GM04504 (cell line): Measurements from ENCODE around the gene DYNLL1.
"Not testable (repeated sequence)": the region's sequence is repeated elsewhere in the genome, so short reads cannot be mapped to it uniquely, and the experiment has no call there.

Experiments used
- DNase-seq: peaks from one replicate; pipeline ENCODE4 v3.0.0-alpha.2; 2012; ENCODE audit warnings: low read depth

DYNLL1 gene

DNA sequence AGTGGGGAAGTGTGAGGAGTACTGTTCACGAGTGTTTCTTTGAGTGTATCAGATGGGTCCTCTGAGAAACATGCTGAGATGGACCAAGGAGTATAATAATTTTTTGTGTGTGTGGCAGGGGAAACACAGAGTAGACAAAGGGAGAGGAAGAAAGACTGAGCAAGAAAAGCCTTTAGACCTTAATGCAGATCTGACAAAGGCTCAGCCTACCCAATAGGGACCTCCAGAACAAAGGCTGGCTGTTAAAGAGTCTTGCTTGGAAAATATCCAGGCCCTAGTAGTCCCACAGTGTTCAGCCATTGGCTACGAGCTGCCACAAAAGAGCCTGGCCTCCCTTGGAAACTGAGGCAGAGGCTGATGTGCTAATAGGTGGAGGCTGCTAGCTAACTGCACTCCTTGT is 19.6 kb downstream of the DYNLL1 start:
- DNase-seq, result no peak

DNA sequence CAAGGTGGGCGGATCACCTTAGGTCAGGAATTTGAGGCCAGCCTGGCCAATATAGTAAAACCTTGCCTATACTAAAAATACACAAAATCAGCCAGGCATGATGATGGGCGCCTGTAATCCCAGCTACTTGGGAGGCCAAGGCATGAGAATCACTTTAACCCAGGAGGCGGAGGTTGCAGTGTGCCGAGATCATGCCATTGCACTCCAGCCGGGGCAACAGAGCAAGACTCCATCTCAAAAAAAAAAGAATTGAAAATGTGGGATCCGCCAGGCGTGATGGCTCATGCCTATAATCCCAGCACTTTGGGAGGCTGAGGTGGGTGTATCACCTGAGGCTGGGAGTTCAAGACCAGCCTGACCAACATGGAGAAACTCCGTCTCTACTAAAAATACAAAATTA is 23.4 kb downstream of the DYNLL1 start:
- DNase-seq, result not testable (repeated sequence)

DNA sequence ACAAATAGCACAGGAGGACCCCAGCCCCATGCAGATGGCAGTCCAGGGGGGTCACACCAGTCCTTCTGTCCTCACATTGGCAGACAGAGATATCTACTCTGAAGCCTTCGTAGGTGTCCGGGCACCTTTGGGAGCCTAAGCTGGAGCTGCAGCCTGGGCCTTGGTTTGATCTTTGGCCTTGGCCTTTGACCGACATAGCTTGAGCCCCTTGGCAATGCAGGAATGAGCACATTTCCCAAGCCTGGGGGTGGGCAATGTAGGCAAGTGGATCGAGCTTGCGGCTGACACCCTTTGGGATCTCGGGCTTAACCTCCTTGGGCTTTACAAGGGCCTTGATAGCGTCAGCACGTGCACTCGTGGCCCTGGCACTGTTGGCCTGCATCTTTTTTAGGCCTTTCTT is 26.7 kb downstream of the DYNLL1 start:
- DNase-seq, result no peak

DNA sequence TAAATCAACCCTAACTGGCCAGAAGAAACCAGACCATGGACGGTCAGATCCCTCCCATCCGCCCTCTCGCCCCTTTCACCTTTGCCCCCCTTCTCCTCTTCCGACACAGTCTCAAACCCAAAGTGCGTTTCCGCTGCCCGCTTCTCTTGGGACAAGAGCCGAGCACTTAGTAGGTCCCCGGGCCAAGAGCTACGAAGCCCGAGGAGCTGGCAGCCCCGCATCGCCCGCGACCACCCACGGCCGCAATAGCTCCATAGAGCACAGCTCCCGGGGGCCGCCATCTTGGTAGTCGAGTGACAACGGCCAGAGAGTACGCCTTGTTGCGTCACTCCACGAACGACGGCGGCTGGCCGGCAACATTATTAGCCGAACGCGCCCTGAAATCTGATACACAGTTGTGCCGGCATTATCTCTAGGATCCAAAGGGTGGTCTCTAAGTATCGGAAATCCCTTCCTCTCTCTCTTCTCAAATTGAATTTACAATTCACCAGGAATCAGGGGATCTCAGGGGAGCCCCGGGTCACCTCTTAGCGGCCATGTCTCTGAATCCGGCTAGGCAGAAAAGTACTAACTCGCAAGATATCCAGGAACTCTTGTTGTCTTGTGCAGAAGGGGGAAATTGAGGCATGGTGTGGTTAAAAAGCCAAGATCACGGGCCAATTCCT is 33.1 kb downstream of the DYNLL1 start, which contains the start of gene COQ5:
Gene COQ5 (minus strand): TSS at position 298 of the 665 bp plus-strand sequence. CDS start 17 bp downstream, at position 281.
- peak; percentile 65 for DNase-seq

DNA sequence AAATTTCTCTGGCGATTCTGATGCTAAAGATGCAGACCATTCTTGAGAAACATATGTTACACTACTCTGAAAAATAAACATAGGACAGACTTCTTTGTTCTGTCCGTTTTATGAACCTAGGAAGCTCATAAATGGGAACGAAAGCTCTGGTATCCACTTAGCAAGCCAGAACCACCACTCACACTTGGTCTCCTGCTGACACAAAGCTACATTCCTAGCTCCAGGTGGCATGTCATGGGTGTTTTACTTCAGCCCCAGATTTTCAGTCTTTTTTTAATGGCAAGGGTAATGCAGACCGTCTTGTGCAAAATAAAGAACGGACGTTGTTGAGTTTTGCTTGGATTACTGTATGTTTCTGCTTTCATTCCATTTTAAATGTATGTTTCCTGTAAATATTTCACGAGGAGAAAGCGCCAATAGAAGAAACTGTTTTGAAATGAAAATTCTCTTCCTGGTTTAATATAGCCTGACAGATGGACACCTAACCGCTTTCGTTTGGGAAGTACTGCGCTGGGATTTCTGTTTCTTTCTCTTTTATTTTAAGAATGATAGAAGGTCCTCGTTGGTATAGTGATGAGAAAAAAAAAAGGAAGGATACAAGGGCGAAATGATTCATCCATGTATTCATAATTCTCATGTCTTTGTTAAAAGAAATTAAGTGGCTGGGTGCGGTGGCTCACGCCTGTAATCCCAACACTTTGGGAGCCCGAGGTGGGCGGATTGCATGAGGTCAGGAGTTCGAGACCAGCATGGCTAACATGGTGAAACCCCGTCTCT is 33.9 kb downstream of the DYNLL1 start:
- no peak for DNase-seq

DNA sequence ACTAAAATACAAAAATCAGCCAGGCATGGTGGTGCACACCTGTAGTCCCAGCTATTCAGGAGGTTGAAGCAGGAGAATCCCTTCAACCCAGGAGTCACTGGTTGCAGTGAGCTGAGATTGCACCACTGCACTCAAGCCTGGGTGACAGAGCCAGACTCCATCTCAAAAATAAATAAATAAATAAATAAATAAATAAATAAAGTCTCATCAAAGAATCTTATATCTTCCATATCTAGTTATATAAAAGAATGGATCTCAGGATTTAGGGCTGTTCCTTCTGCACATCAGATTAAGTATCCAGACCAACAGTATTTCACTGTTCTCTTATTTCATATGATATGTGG is 34.5 kb downstream of the DYNLL1 start:
- DNase-seq, result not testable (repeated sequence)

DNA sequence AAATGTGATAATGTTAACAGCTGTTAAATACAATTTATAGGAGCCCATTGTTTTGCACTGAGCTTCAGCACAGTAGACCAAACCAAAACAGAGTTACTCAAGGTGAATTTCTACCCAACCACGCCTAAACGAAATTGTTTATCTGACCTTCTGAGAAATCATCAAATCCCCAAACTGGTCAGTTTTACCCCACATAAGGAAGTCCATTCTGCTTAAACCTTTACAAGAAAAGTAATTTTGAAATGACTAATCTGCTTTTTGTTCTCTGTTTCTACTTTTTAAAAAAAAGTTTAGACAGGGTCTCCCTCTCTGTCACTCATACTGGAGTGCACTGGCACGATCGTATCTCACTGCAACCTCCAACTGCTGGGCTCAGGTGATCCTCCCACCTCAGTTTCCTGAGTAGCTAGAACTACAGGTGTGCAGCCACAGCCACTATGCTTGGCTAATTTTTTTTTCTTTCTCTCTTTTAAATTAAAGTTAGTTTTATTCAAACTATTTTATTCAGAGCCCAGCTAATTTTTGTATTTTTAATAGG is 36.9 kb downstream of the DYNLL1 start:
- no peak for DNase-seq

DNA sequence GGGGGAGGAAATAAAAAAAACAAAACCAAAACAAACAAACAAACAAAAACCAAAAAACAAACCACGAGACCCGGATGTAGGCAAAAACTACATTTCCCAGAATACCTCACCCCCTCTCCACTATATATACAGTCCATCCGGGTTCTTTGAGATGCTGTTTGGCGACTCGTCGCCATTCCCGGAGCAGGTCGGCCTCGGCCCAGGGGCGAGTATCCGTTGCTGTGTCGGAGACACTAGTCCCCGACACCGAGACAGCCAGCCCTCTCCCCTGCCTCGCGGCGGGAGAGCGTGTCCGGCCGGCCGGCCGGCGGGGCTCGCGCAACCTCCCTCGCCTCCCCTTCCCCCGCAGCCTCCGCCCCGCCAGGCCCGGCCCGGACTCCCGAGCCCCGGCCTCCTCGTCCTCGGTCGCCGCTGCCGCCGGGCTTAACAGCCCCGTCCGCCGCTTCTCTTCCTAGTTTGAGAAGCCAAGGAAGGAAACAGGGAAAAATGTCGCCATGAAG is 38.3 kb downstream of the DYNLL1 start, which contains the start of gene RNF10:
Gene RNF10 (plus strand): TSS at position 154 of the 500 bp plus-strand sequence. CDS start 456 bp downstream, outside the sequence.
- peak; percentile 76 for DNase-seq

DNA sequence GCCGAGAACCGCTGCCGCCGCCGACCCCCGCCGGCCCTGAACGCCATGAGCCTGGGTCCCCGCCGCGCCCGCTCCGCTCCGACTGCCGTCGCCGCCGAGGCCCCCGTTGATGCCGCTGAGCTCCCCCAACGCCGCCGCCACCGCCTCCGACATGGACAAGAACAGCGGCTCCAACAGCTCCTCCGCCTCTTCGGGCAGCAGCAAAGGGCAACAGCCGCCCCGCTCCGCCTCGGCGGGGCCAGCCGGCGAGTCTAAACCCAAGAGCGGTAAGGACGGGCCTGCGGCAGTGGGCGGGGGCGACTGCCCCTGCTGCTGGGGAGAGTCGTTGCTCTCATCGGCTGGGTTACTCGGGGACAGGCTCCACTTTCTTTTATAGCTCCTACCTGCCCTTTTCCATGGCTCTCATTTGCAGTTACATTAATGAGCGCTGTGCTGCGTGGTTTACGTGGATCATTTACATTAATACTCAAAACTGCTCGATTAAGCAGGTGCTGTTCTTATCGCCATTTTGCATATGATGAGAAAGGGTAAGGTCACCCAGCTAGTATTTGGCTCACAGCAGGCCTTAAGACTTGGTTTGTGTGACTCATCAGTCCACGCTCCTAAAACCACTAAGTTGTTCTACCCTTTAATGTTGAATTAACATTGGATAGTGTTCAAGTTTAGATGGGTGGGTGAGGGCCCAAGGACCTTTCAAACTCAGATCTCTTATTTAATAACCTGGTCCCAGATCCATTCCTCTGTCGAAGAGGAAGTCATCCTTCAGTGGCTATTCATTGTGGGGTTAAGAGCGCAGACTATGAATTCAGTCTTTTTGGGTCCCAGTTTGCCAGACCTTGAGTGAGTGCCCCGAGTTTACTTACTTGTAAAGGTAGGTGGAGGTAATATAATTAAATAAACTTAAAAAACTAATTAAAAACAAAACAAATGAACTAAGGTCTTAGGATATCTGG is 39.1 kb downstream of the DYNLL1 start:
- DNase-seq, result peak; percentile 32

DNA sequence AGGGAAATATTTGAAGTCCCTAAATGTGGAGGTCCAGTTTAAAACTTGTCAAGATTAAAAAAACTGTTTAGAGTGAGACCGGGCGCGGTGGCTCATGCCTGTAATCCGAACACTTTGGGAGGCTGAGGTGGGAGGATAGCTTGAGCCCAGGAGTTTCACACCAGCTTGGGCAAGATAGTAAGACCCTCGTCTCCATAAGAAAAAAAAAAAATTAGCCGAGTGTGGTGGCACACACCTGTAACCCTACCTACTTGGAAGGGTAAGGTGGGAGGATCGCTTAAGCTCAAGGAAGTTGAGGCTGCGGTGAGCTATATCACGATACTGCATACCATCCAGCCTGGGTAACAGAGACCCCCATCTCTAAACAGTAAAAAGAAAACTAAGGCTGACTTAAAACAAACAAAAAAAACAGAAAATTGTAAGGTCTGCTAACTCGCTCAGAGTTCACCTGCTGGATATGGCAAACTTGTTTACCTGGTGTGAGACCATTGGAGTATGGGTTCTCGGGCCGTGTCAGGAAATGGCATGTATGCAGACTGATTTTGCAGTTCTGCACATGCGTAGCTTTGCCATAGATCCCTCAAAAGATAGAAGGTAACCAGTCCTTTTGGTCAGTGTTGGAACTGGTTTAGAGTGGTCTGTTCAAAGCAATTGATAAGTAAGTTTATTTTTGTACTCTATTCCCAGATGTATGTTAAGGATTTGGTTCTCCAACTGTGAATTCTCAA is 40.3 kb downstream of the DYNLL1 start:
- DNase-seq, result no peak

DNA sequence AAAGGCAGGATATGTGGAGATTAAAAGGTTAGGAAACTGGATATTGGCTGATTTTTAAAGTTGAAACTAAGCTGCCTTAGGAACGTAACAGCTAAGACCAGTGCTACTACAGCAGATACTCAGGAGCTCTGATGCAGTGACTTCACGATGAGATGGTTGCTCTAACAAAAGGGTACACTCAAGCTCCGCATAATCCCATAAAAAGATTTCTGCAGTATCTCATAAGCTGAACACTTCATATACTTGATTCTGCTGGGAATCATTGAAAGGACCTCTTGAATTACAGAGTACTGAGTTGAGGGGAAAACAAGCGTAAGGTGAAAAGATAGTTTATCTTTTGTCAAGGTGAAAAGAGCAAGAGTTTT is 41.9 kb downstream of the DYNLL1 start:
- no peak for DNase-seq

DNA sequence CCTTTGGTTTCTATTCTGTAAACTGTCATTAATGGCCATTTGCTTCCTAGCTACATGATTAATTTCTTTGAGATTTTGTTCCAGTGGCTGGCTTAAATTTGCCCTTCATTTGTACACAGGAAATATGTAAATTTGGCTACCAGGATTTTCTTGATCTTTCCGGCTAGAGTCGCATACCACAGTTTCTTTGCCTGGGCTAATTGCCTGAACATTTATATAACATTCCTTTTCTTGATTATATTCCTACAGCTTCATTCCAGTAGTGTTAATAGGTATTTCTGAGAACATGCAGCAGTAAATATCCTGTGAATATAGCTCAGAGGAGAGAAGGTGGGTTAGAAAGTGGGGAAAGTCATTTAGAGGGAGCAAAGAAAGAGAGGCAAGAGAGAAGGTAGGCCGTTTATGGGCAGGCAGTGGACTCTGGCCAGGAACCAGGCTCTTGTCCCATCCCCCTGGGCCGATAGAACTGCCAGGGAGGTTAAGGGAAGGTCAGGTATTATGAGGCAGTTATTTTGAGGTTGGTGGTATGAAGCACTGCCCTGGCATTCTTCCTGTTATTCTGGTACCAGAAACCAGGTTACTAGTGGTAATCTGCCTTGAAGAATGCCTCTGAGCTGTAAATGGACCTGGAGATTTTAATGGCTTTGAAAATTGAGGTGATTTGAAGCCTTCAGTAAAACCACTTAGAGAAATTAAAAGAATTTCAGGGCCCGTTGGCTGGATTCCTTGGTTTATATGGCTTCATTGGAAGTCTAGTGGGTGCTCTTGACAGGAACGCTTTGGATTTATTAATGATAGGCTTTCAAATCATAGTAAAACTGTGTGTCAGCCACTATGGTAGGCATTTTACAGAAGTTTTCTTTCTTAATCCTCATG is 42.6 kb downstream of the DYNLL1 start:
- DNase-seq, result no peak

DNA sequence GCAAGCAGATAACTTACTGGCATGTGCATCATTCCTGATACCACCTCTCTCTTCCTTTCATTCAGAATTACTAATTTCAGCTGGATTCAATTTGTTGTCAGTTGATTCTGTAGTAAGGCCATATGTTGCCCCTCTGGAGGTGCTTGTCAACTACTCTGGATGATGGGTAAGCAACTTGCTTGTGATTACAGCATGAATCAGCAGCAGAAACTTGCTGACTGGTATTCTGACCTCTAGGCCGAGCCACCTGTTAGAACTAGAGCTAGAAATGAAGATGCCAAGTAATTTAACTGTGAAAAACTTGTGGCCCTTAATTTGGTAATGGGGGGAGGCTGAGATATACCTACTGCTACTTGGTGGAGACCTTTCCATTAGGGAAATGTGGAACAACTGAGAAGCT is 43.4 kb downstream of the DYNLL1 start:
- DNase-seq, result peak; percentile 24

DNA sequence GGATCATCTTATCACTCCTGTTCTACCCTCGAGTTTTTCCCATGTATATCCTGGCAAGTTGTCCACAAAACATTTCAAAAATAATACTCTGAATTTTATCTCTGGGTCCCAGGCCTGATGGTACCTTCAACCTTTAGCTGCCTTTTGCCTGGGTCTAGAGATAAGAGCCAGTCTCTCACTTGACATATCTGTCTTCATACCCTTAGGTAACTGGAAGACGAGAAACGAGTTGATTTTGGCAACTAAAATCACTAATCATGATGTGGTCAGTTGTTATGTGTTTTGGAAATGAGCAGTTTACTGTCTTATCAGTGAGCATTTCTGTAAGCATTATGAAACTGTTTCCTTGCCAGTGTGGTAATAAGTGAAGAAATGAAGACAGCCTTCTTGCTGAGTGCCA is 44.5 kb downstream of the DYNLL1 start:
- no peak for DNase-seq

DNA sequence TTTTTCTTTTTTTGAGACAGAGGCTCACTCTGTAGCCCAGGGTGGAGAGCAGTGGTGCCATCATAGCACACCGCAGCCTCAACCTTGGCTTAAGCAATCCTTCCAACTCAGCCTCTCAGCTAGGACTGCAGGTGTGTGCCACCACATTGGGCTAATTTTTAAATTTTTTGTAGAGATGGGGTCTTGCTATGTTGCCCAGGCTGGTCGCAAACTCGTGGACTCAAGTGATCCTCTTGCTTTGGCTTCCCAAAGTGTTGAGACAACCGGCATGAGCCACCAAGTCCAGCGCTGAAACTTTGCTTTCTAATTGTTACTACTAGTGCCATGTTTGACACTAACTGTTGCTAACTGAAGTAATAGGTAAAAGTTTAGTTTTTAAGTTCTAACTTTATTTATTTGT is 46.3 kb downstream of the DYNLL1 start:
- DNase-seq, result no peak

DNA sequence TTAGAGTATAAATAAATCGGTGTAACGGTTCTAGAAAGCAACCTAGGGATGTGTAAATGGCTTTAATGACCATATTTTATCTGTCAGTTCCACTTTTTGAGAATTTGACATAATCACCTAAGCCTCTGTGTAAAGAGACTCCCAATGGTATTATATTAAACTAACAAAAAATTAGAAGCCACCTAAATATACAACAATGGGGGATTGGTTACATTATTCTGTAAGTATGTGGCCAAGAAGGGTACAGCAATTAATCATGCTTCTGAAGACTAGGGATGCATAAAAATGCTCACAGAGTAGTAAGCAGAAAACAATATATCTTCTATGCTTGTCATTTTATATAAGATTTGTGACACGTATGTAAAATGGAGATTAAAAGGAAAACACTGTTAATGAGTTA is 48.8 kb downstream of the DYNLL1 start:
- no peak for DNase-seq

DNA sequence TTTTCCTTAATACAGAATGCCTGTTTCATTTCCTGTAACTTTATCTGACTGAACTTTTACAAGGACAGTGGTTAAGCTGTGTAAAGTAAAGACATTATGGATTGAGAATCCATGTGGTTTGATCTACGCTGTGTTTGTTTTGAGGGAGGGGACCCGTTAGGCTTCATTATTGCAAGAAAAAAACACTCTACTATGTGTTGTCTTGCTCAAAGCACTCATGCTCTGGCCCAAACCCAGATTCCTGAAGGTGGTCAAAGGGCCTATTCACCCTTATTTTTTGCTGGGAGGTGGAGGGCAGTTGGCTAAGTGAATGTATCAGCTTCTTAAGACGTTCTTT is 50.1 kb downstream of the DYNLL1 start:
- no peak for DNase-seq
